H1 (cell line): Measurements from ENCODE around the gene CORO1C. TPM values are rescaled to one million over a fixed set of nuclear protein-coding genes. Genes with fewer than 3 reads are reported as not detected.
A peak's percentile ranks its signal among the peaks of the same experiment; 100 is the strongest.

Source experiments
- CTCF ChIA-PET: fragments of 300-600 bp; sonication (Branson Sonifier 250); formaldehyde crosslinking; loops from one replicate; lab custom pipeline; 2021; ENCODE audit not compliant: partially characterized antibody; lab: Charles Lee
- POLR2A ChIA-PET: fragments of 300-600 bp; sonication (Branson Sonifier 250); formaldehyde crosslinking; loops from one replicate; lab custom pipeline; 2021; ENCODE audit warnings: inconsistent platforms; ENCODE audit not compliant: partially characterized antibody; lab: Charles Lee
- DNase-seq, 2 experiments: peaks; one replicate each; pipeline versions ENCODE4 v3.0.0 to v3.0.0-alpha.2; 2010 to 2022; ENCODE audit warnings: low spot score in 2 of 2, low read depth in 1 of 2, mixed read lengths in 1 of 2
- FAIRE-seq: peaks from 2 replicates; lab custom pipeline; 2011; peaks lifted over from hg19 to GRCh38; lab: Jason Lieb, UNC
- H2AFZ ChIP-seq: 2 replicates; pipeline ENCODE4 v1.8.1; 2012; ENCODE audit warnings: low read length, inconsistent platforms
- H2AK5ac ChIP-seq: 2 replicates; pipeline ENCODE4 v1.6.1; 2013; ENCODE audit warnings: low read depth, low read length
- H2BK120ac ChIP-seq: replicated peaks from 2 replicates; pipeline ENCODE3; 2013; ENCODE audit warnings: low read depth, low read length, inconsistent platforms
- H2BK12ac ChIP-seq: 2 replicates; pipeline ENCODE4 v1.6.1; 2013; ENCODE audit warnings: low read depth, low read length
- H2BK15ac ChIP-seq: 2 replicates; pipeline ENCODE4 v1.6.1; 2013; ENCODE audit warnings: low read length
- H2BK20ac ChIP-seq: 2 replicates; pipeline ENCODE4 v1.6.1; 2013; ENCODE audit warnings: low read length
- H2BK5ac ChIP-seq: 2 replicates; pipeline ENCODE4 v1.6.1; 2013; ENCODE audit warnings: low read depth, low read length
- H3K14ac ChIP-seq: 2 replicates; pipeline ENCODE4 v1.6.1; 2013; ENCODE audit warnings: inconsistent platforms; ENCODE audit not compliant: insufficient read length
- H3K18ac ChIP-seq: 2 replicates; pipeline ENCODE4 v1.6.1; 2013; ENCODE audit warnings: low read length; ENCODE audit errors: extremely low read depth
- H3K23ac ChIP-seq: 2 replicates; pipeline ENCODE4 v1.6.1; 2013; ENCODE audit warnings: inconsistent platforms; ENCODE audit not compliant: insufficient read length
- H3K23me2 ChIP-seq: 2 replicates; pipeline ENCODE4 v1.6.1; 2013; ENCODE audit warnings: low read depth, low read length
- H3K27ac ChIP-seq: 2 replicates; pipeline ENCODE4 v1.6.1; 2011; ENCODE audit warnings: low read depth, low read length, inconsistent platforms
- H3K27me3 ChIP-seq, 4 experiments: replicated peaks in 1 of 4; 1 replicate in 1 of 4; 2 replicates in 3 of 4; pipeline versions ENCODE4 v1.6.1 to v1.8.1; 2011 to 2013; ENCODE audit warnings: low read length in 3 of 4, mild to moderate bottlenecking in 3 of 4, inconsistent platforms in 2 of 4, mixed read lengths in 2 of 4, moderate library complexity in 1 of 4; ENCODE audit not compliant: control insufficient read depth in 3 of 4, insufficient read depth in 3 of 4; ENCODE audit errors: extremely low read depth in 1 of 4
- H3K36me3 ChIP-seq, 4 experiments: 2 replicates each; pipeline versions ENCODE4 v1.6.1 to v1.8.1; 2011 to 2013; ENCODE audit warnings: mild to moderate bottlenecking in 4 of 4, low read length in 3 of 4, moderate library complexity in 2 of 4, control low read depth in 1 of 4, inconsistent platforms in 1 of 4; ENCODE audit not compliant: insufficient read depth in 4 of 4, control insufficient read depth in 2 of 4
- H3K4ac ChIP-seq: replicated peaks from 2 replicates; pipeline ENCODE3; 2013; ENCODE audit warnings: low read length, low read depth, mixed read lengths, inconsistent platforms; ENCODE audit not compliant: insufficient read length
- H3K4me1 ChIP-seq, 4 experiments: replicated peaks in 1 of 4; 1 replicate in 1 of 4; 2 replicates in 3 of 4; pipeline versions ENCODE4 v1.6.1 to v1.8.1; 2011 to 2013; ENCODE audit warnings: low read length in 3 of 4, inconsistent platforms in 2 of 4, mixed read lengths in 1 of 4; ENCODE audit not compliant: insufficient read depth in 4 of 4, control insufficient read depth in 3 of 4
- H3K4me2 ChIP-seq, 2 experiments: 2 replicates each; pipeline versions ENCODE4 v1.6.1 to v1.8.1; 2011 to 2013; ENCODE audit warnings: low read depth in 2 of 2, low read length in 2 of 2, control low read depth in 1 of 2, inconsistent platforms in 1 of 2, mild to moderate bottlenecking in 1 of 2; ENCODE audit not compliant: insufficient read depth in 1 of 2
- H3K4me3 ChIP-seq, 4 experiments: fragments of 200-600, 300-600 bp in 1 of 4; sonication (generic), shearing (Covaris generic), sonication (Bioruptor Twin) in 1 of 4; 2 replicates each; pipeline versions ENCODE4 v1.5.1 to v1.8.1; 2011 to 2016; ENCODE audit warnings: low read length in 4 of 4, low read depth in 3 of 4, control low read depth in 2 of 4, inconsistent platforms in 2 of 4, mild to moderate bottlenecking in 2 of 4, mixed read lengths in 1 of 4, moderate library complexity in 1 of 4; ENCODE audit not compliant: insufficient read depth in 2 of 4; ENCODE audit errors: extremely low read depth in 1 of 4
- H3K56ac ChIP-seq: replicated peaks from 2 replicates; pipeline ENCODE3; 2013; ENCODE audit warnings: low read depth, mild to moderate bottlenecking, mixed read lengths, low read length, inconsistent platforms; ENCODE audit not compliant: insufficient read length
- H3K79me1 ChIP-seq: 2 replicates; pipeline ENCODE4 v1.6.1; 2013; ENCODE audit warnings: low read depth, low read length, control low read depth
- H3K79me2 ChIP-seq, 2 experiments: 2 replicates each; pipeline versions ENCODE4 v1.6.1 to v1.8.1; 2012 to 2013; ENCODE audit warnings: low read length in 2 of 2, mild to moderate bottlenecking in 2 of 2, inconsistent platforms in 1 of 2; ENCODE audit not compliant: insufficient read depth in 2 of 2, control insufficient read depth in 1 of 2
- H3K9ac ChIP-seq, 4 experiments: replicated peaks in 1 of 4; 1 replicate in 1 of 4; 2 replicates in 3 of 4; pipeline versions ENCODE4 v1.6.1 to v1.8.1; 2011 to 2013; ENCODE audit warnings: low read depth in 3 of 4, low read length in 3 of 4, control low read depth in 2 of 4, mild to moderate bottlenecking in 2 of 4, moderate library complexity in 2 of 4, inconsistent platforms in 1 of 4; ENCODE audit errors: extremely low read depth in 1 of 4
- H3K9me3 ChIP-seq, 2 experiments: 2 replicates each; pipeline versions ENCODE4 v1.6.1 to v1.8.1; 2012 to 2013; ENCODE audit warnings: mild to moderate bottlenecking in 2 of 2, moderate library complexity in 2 of 2, control low read depth in 1 of 2, inconsistent platforms in 1 of 2, low read depth in 1 of 2, low read length in 1 of 2, mixed read lengths in 1 of 2; ENCODE audit not compliant: insufficient read depth in 2 of 2
- H4K20me1 ChIP-seq, 2 experiments: replicated peaks in 1 of 2; 2 replicates each; pipeline versions ENCODE3 to v1.8.1; 2011 to 2013; ENCODE audit warnings: inconsistent platforms in 2 of 2, low read length in 2 of 2, mild to moderate bottlenecking in 1 of 2; ENCODE audit not compliant: insufficient read depth in 2 of 2, control insufficient read depth in 1 of 2
- H4K5ac ChIP-seq: 2 replicates; pipeline ENCODE4 v1.6.1; 2013; ENCODE audit warnings: low read length, low read depth, mixed read lengths, inconsistent platforms; ENCODE audit not compliant: insufficient read length
- H4K8ac ChIP-seq: 2 replicates; pipeline ENCODE4 v1.8.0; 2013; ENCODE audit warnings: mild to moderate bottlenecking, moderate library complexity, low read length, inconsistent platforms; ENCODE audit not compliant: insufficient read depth; ENCODE audit errors: extremely low read depth
- H4K91ac ChIP-seq: replicated peaks from 2 replicates; pipeline ENCODE3; 2013; ENCODE audit warnings: low read length, mixed read lengths, inconsistent platforms; ENCODE audit not compliant: insufficient read length
- BCL11A ChIP-seq, 2 experiments: IDR thresholded peaks; one replicate each; pipeline ENCODE4 v1.6.1; 2011; ENCODE audit warnings: low read depth in 2 of 2, low read length in 2 of 2, mild to moderate bottlenecking in 2 of 2
- CHD1 ChIP-seq: IDR thresholded peaks from 2 replicates; pipeline ENCODE4 v1.6.1; 2012; ENCODE audit warnings: low read depth, low read length, improper control_type of control experiment
- EP300 ChIP-seq, 2 experiments: IDR thresholded peaks; 1 replicate in 1 of 2; 2 replicates in 1 of 2; pipeline ENCODE4 v1.6.1; 2011 to 2012; ENCODE audit warnings: low read depth in 2 of 2, low read length in 2 of 2, mild to moderate bottlenecking in 2 of 2, borderline replicate concordance in 1 of 2, inconsistent platforms in 1 of 2, moderate library complexity in 1 of 2
- GTF2F1 ChIP-seq: IDR thresholded peaks from 2 replicates; pipeline ENCODE4 v1.6.1; 2012; ENCODE audit warnings: low read depth, low read length, improper control_type of control experiment, borderline replicate concordance
- KDM1A ChIP-seq: fragments of 200-600, 300-600 bp; sonication (generic); IDR thresholded peaks from 2 replicates; pipeline ENCODE4 v1.7.1; 2016; ENCODE audit warnings: mild to moderate bottlenecking, low read length, borderline replicate concordance
- KDM5A ChIP-seq: fragments of 200-600 bp; IDR thresholded peaks from 2 replicates; pipeline ENCODE4 v1.7.1; 2012; ENCODE audit warnings: mild to moderate bottlenecking, low read length, inconsistent platforms, mixed read lengths
- NRF1 ChIP-seq: IDR thresholded peaks from 2 replicates; pipeline ENCODE4 v1.6.1; 2011; ENCODE audit warnings: mild to moderate bottlenecking, low read depth, low read length, improper control_type of control experiment
- RFX5 ChIP-seq: IDR thresholded peaks from 2 replicates; pipeline ENCODE4 v1.6.1; 2011; ENCODE audit warnings: low read depth, low read length, improper control_type of control experiment, borderline replicate concordance
- SIN3A ChIP-seq, 2 experiments: IDR thresholded peaks in 1 of 2; conservative IDR thresholded peaks in 1 of 2; 2 replicates each; pipeline ENCODE4 v1.6.1; 2011 to 2012; ENCODE audit warnings: low read length in 2 of 2, improper control_type of control experiment in 1 of 2, low read depth in 1 of 2, mild to moderate bottlenecking in 1 of 2
- SUZ12 ChIP-seq: fragments of 200-600 bp; sonication (generic); IDR thresholded peaks from 2 replicates; pipeline ENCODE4 v1.6.1; 2012; ENCODE audit warnings: mild to moderate bottlenecking, inconsistent platforms, low read length, moderate library complexity, mixed read lengths
- TCF12 ChIP-seq: IDR thresholded peaks from 2 replicates; pipeline ENCODE4 v1.6.1; 2011; ENCODE audit warnings: low read depth, mild to moderate bottlenecking, low read length
- WGBS, 2 experiments: shearing (Covaris generic) in 1 of 2; methylation state at CpG; one replicate each; pipeline versions ENCODE4 v1.1.6 to v1.1.7; 2013 to 2015; ENCODE audit warnings: low lambda C conversion rate in 2 of 2, mixed read lengths in 2 of 2, inconsistent platforms in 1 of 2, low coverage in 1 of 2, missing lambda C conversion rate in 1 of 2; ENCODE audit not compliant: insufficient replicate concordance in 2 of 2, insufficient coverage in 1 of 2, insufficient read length in 1 of 2; ENCODE audit errors: extremely low coverage in 1 of 2, missing lambda C conversion rate in 1 of 2; 5-methylcytosine and 5-hydroxymethylcytosine counted together
- polyA plus RNA-seq, 7 experiments: library from polyadenylated mRNA; depleted of rRNA in 3 of 7; stranded (reverse) in 5 of 7; unstranded in 2 of 7; fragments of >200 nt in 5 of 7; fragments of 200-250 nt in 2 of 7; gene quantifications; 1 replicate in 5 of 7; 2 replicates in 1 of 7; 4 replicates in 1 of 7; pipeline versions ENCODE4 v1.2.1 to v1.2.3, GENCODE V29; 2011 to 2013; ENCODE audit warnings: missing spikeins in 2 of 7, mixed read lengths in 2 of 7
- total RNA-seq: library from RNA; stranded (reverse); fragmentation: NEBNext Ultra II Directional; extraction: Animal tissue kit (Norgen Biotek cat#: 25700); gene quantifications from 2 replicates; pipeline ENCODE4 v1.2.1, GENCODE V29; 2021
- TF ChIP-seq, protein P1 (sequence below): IDR thresholded peaks from 2 replicates; pipeline ENCODE4 v1.6.1; 2011; ENCODE audit warnings: low read depth, mild to moderate bottlenecking, low read length; ENCODE audit not compliant: insufficient read depth

CORO1C gene
- total and polyA plus RNA-seq, 2 of the 8 experiments (the other 6 are each of a cell fraction or from before 2014, with no cell fraction given), result 72.7 to 120 TPM

- DNase-seq (no peak), FAIRE-seq (no peak)
- no peak overlapping the region for H4K5ac ChIP-seq
- H4K8ac ChIP-seq, result no peak overlapping the region
- H3K4me2 ChIP-seq, result no peak overlapping the region
- POLR2A ChIA-PET, result no interaction called here
- no peaks in the 10 kb centered on the region for H4K20me1 ChIP-seq
- H3K9ac ChIP-seq, result no peak overlapping the region
- H3K27ac ChIP-seq, result no peak overlapping the region
- no peak overlapping the region for H2BK20ac ChIP-seq
- no peak overlapping the region for H3K23ac ChIP-seq
- H3K14ac ChIP-seq, result no peak overlapping the region
- H3K56ac ChIP-seq, result no peak overlapping the region
- H3K27me3 ChIP-seq, result no peaks in the 10 kb centered on the region
- no peaks in the 10 kb centered on the region for H3K9me3 ChIP-seq
- H2BK12ac ChIP-seq, result no peak overlapping the region
- no peak overlapping the region for H3K18ac ChIP-seq
- H3K36me3 ChIP-seq, result no peaks in the 10 kb centered on the region
- 0 out of 2 replicates have a peak overlapping the region, but pooled peaks have one; percentile 47 for H2BK15ac ChIP-seq
- H2BK5ac ChIP-seq, result no peak overlapping the region
- H3K4me3 ChIP-seq, result no peak overlapping the region
- H3K79me2 ChIP-seq, result no peaks in the 10 kb centered on the region
- no peaks in the 10 kb centered on the region for H3K79me1 ChIP-seq
- CTCF ChIA-PET, result interaction anchor here (0.8 to 1.8 kb wide), 4 partner anchors 12 to 171 kb away, joined by 3 to 7 read pairs (median 4); no protein-coding TSS in a partner anchor
- peaks cover 5 to 16% (median 8%) of the 10 kb centered on the region in 4 experiments; a peak in 6 of 7 replicates for H3K4me1 ChIP-seq
- no peak overlapping the region for H2BK120ac ChIP-seq
- H3K4ac ChIP-seq, result no peak overlapping the region
- no peak overlapping the region for H2AK5ac ChIP-seq
- 87% methylated on average over 9 of the region's 9 CpGs; no CpG with 5 or more reads in 1 of the 2 experiments for WGBS, 2 experiments
- H2AFZ ChIP-seq, result no peak overlapping the region
- no peaks in the 10 kb centered on the region; the same call in 1 of the 2 replicates for H3K23me2 ChIP-seq
- H4K91ac ChIP-seq, result no peak overlapping the region
- TF ChIP-seq KDM5A, result no peak
- TF ChIP-seq CHD1, result no peak
- no peak for TF ChIP-seq TCF12
- TF ChIP-seq GTF2F1, result no peak
- no peak for TF ChIP-seq KDM1A
- no peak for TF ChIP-seq SIN3A (conservative IDR thresholded peaks at IDR 0.05 in 1 of 2, IDR thresholded peaks at IDR 0.05 in 1 of 2; ENCODE audit: low read depth in 1 of 2, low read length in 2 of 2)
- TF ChIP-seq, protein P1, sequence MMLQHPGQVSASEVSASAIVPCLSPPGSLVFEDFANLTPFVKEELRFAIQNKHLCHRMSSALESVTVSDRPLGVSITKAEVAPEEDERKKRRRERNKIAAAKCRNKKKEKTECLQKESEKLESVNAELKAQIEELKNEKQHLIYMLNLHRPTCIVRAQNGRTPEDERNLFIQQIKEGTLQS, result no peak
- TF ChIP-seq EP300 (IDR thresholded peaks at IDR 0.05; ENCODE audit: borderline replicate concordance in 1 of 2, low read depth in 2 of 2, low read length in 2 of 2), result no peak
- no peak for TF ChIP-seq BCL11A (IDR thresholded peaks at IDR 0.05; ENCODE audit: low read depth in 2 of 2, low read length in 2 of 2)
- TF ChIP-seq NRF1, result no peak
- TF ChIP-seq RFX5, result no peak
- no peak for TF ChIP-seq SUZ12
Observed at GRCh38 chr12:108779998-108780688, 48.8 kb upstream of the CORO1C start.
